IPS DF 19.7 (cell line): ENCODE results near the gene GTF3C5.
"Not testable (repeated sequence)": the region's sequence is repeated elsewhere in the genome, so short reads cannot be mapped to it uniquely, and the experiment has no call there.

Experiments used
- DNase-seq: peaks from one replicate; pipeline ENCODE4 v3.0.0-alpha.2; 2013; ENCODE audit warnings: low read depth, low spot score

GTF3C5 gene

DNA sequence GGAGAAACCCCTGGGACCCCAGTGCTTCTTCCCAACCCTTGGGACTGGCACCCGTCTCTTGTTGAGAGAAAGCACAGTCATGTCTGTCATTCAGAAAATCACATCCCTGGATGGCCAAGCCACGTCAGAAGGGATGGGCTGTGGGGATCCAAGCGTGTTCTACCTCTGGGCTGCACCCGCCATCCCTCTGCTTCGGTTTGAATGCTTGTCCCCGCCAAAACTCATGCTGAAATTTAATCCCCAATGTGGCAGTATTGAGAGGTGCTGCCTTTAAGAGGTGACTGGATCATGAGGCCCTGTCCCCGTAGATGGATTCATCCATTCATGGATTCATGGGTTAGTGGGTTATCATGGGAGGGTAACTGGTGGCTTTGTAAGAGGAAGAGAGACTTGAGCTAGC is 58.0 kb downstream of the GTF3C5 start:
- no peak for DNase-seq

GRCh38 chr9:133089271-133089671 is 58.5 kb downstream of the GTF3C5 start:
- no peak for DNase-seq

DNA sequence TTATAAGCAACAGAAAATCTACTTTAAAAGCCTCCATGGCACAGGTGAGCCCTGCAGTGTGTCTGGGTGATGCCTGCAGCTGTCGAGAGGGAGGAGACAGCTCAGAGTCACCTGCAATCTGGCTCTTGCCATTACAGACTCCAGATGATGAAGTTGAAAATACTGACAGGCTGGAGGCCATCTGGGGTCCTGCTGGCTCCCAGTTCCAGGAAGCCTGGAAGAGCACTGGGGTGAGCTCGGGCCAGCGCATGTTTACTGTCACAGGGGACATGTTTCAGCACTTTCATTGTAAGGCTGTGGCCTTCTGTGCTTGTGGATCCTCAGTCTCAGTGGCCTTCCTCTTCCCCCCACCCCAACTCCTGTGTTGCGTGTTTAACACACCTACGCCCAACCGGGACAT is 59.4 kb downstream of the GTF3C5 start:
- DNase-seq: no peak

GRCh38 chr9:133090752-133091385 is 60.1 kb downstream of the GTF3C5 start:
- no peak for DNase-seq

GRCh38 chr9:133094351-133094750 is 63.6 kb downstream of the GTF3C5 start:
- not testable (repeated sequence) for DNase-seq

DNA sequence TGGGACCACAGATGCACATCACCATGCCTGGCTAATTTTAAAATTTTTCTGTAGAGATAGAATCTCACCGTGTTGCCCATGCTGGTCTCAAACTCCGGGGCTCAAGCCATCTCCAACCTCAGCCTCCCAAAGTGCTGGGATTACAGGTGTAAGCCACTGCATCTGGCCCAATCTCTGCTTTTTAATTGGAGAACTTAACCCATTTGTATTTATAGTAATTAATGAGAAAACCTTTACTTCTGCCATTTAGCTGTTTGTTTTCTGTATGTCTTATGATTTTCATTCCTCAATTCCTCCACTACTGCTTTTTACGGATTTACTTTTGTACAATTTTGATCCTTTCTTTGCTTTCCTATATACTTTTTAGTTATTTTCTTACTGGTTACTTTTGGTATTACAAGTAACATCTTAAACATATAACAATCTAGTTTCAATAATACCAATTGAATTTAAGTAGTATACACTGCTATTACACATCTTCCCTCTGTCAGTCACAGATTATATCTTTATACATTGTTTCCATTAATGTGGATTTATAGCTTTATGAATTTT is 64.1 kb downstream of the GTF3C5 start:
- DNase-seq: no peak

GRCh38 chr9:133098104-133098754 is 67.4 kb downstream of the GTF3C5 start:
- no peak for DNase-seq

DNA sequence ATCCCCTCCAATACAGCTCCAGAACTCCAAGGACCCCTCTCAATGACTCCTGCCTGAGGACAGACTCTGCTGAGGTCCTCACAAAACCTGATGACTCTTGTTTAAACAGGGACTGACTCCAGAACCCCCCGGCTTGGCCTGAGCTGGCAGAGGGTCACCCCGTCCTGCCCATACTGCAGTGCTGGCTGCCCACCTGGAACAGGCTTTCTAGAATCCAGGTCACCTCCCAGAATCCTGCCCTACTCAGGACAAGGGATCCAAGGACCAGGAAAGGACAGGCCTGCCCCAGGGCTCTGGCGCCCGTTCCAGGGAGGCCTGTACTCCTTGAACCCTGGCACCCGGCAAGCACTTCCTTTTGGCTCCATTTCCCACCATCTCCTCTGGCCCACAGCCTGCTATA is 68.1 kb downstream of the GTF3C5 start:
- no peak for DNase-seq

GRCh38 chr9:133099726-133100505 is 69.1 kb downstream of the GTF3C5 start:
- no peak for DNase-seq

- DNase-seq: no peak
These were observed 69.9 kb downstream of the GTF3C5 start for GRCh38 chr9:133100506-133101355.

DNA sequence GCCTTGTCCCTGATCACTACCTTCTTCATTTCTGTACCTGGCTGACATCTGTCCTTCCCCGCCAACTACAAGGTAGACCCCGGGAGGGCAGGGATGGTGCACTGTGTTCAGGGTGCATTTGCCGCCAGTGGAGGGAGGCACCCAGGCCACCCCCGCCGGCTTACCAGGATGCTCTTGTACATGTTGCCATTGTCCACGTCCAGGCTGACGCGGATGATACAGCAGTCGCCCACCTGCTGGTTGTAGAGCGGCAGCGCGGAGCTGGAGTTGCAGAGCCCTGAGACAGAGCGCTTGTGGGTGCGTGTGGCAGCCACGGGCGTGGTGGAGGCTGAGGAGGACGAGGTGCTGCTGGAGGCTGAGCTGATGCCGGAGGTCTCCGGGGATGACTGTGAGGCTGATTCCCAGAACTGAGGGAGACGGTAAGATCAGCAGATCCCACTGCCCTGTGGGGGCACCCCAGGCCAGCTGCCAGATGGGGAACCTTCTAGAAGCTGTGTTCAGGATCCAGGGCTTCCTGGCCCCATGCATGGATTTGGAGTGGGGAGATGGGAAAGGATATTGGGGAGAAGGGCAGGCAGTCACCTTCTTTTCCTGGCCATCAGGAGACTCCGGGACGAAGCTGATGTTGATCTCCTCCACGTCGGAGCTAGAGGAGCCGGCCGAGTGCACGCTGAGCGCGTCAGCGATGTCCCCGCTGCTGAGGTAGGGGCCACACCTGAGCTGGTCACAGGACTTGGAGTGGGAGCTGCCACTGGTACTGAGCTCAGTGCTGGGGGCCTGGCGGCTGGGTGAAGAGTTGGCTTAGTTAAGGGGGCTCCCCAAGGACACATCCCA is 70.8 kb downstream of the GTF3C5 start:
- DNase-seq: no peak

GRCh38 chr9:133102190-133103021 is 71.6 kb downstream of the GTF3C5 start:
- no peak for DNase-seq

- no peak for DNase-seq
These were observed 72.6 kb downstream of the GTF3C5 start for GRCh38 chr9:133103183-133103986.

DNA sequence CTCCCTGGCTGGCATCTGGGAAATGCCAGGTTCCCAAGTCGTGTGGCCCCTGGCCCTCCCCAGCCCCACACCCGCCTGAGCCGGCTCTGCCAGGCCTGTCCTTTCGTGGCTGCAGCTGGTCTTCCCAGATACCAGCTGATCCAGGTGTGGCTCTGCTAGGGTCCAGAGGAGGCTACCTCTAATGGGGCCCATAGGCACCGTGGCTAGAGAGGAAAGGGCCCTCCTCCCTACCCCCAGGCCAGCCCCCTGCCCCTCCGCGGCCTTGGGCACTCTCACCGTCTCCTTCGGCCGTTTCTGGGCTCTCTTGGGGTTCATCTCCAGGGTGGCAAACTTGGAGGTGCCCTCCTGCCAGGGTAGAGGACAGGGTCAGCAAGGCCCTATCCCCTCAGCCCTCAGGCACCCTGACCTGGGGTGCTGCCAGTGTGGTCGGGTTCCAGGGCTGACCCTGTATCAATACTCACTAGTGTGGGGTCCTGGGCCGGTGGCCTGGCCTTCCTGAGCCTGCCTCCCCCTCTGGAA is 73.2 kb downstream of the GTF3C5 start:
- no peak for DNase-seq

DNA sequence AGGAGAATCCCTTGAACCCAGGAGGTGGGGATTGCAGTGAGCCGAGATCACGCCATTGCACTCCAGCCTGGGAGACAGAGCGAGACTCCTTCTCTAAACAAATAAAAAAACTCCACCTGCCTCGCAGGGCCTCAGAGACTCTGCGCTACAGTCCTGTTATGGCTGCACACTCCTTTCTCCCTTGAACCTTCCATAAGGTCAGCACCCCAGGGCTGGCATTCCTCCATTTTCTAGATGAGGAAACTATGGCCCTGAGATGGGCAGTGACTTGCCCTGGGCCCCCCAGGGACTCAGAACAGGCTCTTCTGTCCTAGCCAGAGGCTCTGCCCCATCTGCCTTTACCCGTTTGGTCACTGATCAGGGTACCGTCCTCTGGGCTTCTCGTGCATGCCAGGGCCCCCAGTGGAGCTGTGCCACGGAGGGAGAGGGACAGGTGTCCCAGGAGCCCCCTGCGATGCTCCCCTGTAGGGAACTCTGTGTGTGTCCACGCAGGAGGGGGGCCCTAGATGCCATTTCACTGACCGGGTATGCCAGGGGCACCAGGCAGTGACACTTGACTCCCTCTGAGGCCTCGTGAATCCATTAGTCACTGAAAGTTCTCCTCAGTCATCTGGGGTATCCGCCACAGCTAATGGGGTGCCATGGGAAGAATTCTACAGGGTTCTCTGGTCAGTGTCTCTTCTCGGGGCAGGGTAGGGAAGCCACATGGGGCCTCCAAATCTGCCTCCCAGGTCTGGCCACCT is 74.1 kb downstream of the GTF3C5 start:
- DNase-seq: no peak

DNA sequence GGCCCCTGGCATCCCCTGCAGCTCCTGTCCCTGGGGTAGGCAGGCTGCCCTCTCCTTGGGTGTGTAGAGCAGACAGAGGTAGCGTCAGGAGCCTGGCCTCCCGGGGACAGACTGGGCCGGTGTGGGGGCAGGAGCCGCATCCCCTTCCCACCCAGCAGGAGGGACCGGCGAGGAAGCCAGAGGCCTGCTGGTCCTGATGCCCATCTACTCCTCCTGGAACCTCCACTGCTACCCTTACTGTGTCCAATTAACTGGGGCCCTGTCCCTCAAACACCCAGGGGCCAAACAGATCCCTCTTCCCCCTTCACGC is 74.6 kb downstream of the GTF3C5 start:
- DNase-seq: no peak

DNA sequence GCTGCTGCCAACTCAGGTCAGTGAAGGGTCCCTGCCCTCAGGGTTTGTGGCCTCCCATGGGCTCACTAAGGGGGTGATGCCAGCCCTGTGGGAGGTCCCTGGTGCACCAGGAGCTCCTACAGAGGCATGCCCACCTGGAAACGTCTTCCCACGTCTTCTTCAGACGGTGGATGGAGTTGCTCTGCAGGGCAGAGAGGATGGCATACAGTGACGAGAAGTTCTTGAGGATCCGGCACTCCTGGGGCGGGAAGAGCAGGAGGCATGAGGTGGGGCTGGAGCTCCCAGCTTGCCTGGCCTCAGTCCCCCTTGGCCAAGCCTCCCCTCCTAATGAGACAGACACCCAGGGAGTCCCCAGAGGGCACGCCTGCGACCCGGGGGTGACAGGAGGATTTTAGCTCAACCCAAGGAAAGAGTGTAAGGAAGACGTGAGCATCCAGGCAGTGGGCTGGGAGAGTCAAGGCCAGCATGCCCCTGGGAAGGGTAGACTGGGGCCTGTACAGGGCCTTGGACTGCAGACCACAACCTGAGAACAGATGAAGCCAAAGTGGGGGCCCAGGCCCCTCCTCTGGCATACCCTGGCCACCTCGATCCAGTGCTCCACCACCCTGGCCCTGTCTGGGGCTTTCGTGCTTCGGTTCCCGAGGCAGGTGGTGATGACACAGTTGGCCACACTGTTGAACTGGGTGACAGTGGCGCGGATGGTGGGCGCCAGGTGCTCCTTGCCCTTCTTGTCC is 75.9 kb downstream of the GTF3C5 start:
- no peak for DNase-seq
